Loucy (cell line): ENCODE results near the gene LRRC18.

ENCODE experiments used
- H2AFZ ChIP-seq: fragments of 200-600 bp; sonication (generic); 2 replicates; pipeline ENCODE4 v1.6.0; 2016; ENCODE audit warnings: antibody characterized with exemption, mild to moderate bottlenecking, low read length, moderate library complexity
- H3F3A ChIP-seq: fragments of 200-600 bp; 2 replicates; pipeline ENCODE4 v1.6.0; 2016; ENCODE audit warnings: antibody characterized with exemption, low read depth, mild to moderate bottlenecking
- H3K27me3 ChIP-seq: fragments of 200-600 bp; sonication (generic); 2 replicates; pipeline ENCODE4 v1.6.1; 2014; ENCODE audit warnings: low read length, mild to moderate bottlenecking; ENCODE audit not compliant: insufficient read depth, poor library complexity, severe bottlenecking
- H3K36me3 ChIP-seq: fragments of 200-600 bp; sonication (generic); 2 replicates; pipeline ENCODE4 v1.6.1; 2016; ENCODE audit warnings: low read length; ENCODE audit not compliant: insufficient read depth
- H3K4me1 ChIP-seq: fragments of 200-600 bp; sonication (generic); 2 replicates; pipeline ENCODE4 v1.5.1; 2014; ENCODE audit warnings: low read length, mild to moderate bottlenecking; ENCODE audit not compliant: insufficient read depth, poor library complexity, severe bottlenecking
- H3K4me2 ChIP-seq: fragments of 200-600 bp; sonication (generic); 2 replicates; pipeline ENCODE4 v1.6.0; 2014; ENCODE audit warnings: antibody characterized with exemption, low read length, low read depth, mild to moderate bottlenecking; ENCODE audit not compliant: poor library complexity, severe bottlenecking
- H3K4me3 ChIP-seq: fragments of 200-600 bp; sonication (generic); 2 replicates; pipeline ENCODE4 v1.5.1; 2014; ENCODE audit warnings: low read length, mild to moderate bottlenecking, mixed read lengths; ENCODE audit not compliant: poor library complexity, severe bottlenecking
- H3K79me2 ChIP-seq: fragments of 200-600 bp; sonication (generic); 2 replicates; pipeline ENCODE4 v1.6.1; 2014; ENCODE audit warnings: low read length; ENCODE audit not compliant: insufficient read depth
- H3K9ac ChIP-seq: fragments of 200-600 bp; sonication (generic); 2 replicates; pipeline ENCODE4 v1.6.0; 2014; ENCODE audit warnings: mild to moderate bottlenecking, low read depth, low read length, moderate library complexity; ENCODE audit not compliant: poor library complexity, severe bottlenecking
- H3K9me2 ChIP-seq: fragments of 200-600 bp; sonication (generic); replicated peaks from 2 replicates; pipeline ENCODE4 v1.6.1; 2016; ENCODE audit warnings: low read depth, low read length, mixed read lengths
- H3K9me3 ChIP-seq: fragments of 200-600 bp; sonication (generic); 2 replicates; pipeline ENCODE4 v1.6.1; 2014; ENCODE audit warnings: mild to moderate bottlenecking, antibody characterized with exemption, low read length, low read depth; ENCODE audit not compliant: insufficient read depth
- H4K20me1 ChIP-seq: fragments of 200-600 bp; sonication (generic); 2 replicates; pipeline ENCODE4 v1.6.0; 2014; ENCODE audit warnings: antibody characterized with exemption, low read length, mild to moderate bottlenecking; ENCODE audit not compliant: insufficient read depth, poor library complexity, severe bottlenecking
- EZH2phosphoT487 ChIP-seq: fragments of 200-600 bp; IDR thresholded peaks from 2 replicates; pipeline ENCODE4 v1.6.1; 2018; ENCODE audit warnings: antibody characterized with exemption, mild to moderate bottlenecking, moderate library complexity, borderline replicate concordance
- TF ChIP-seq, protein P1 (sequence below): fragments of 200-600 bp; sonication (generic); conservative IDR thresholded peaks from 2 replicates; pipeline ENCODE4 v1.5.1; 2014; ENCODE audit warnings: mild to moderate bottlenecking, antibody characterized with exemption, low read length

Gene LRRC18

DNA sequence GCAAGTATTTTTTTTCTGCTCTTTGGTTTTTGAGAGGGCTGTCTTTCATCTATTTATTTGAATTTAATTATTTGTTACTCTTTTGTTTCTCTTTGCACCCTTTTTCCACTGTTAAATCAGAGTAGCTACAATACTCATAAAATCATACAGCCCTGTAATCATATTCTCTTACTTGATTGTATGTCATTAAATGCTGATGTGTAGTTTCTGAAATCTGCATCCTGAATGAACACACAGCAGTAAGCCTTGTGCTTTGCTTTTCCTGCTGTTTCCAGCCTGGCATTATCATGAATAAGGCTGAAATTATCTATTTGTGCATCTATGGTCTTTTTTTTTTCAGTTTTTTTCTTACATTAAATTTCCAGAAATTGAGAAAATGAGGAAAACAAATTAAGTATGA lies 4.1 kb downstream of the LRRC18 start:
- H3F3A ChIP-seq, result no peaks in the 10 kb centered on the region
- no peak for TF ChIP-seq EZH2phosphoT487
- TF ChIP-seq, protein P1, sequence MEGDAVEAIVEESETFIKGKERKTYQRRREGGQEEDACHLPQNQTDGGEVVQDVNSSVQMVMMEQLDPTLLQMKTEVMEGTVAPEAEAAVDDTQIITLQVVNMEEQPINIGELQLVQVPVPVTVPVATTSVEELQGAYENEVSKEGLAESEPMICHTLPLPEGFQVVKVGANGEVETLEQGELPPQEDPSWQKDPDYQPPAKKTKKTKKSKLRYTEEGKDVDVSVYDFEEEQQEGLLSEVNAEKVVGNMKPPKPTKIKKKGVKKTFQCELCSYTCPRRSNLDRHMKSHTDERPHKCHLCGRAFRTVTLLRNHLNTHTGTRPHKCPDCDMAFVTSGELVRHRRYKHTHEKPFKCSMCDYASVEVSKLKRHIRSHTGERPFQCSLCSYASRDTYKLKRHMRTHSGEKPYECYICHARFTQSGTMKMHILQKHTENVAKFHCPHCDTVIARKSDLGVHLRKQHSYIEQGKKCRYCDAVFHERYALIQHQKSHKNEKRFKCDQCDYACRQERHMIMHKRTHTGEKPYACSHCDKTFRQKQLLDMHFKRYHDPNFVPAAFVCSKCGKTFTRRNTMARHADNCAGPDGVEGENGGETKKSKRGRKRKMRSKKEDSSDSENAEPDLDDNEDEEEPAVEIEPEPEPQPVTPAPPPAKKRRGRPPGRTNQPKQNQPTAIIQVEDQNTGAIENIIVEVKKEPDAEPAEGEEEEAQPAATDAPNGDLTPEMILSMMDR, result no peak
- H3K4me2 ChIP-seq, result peak overlapping the region; percentile 21
- no peaks in the 10 kb centered on the region for H3K36me3 ChIP-seq
- no peaks in the 10 kb centered on the region for H3K79me2 ChIP-seq
- H3K9me2 ChIP-seq, result no peaks in the 10 kb centered on the region
- H3K27me3 ChIP-seq, result no peaks in the 10 kb centered on the region
- H3K9ac ChIP-seq, result no peak overlapping the region
- H3K4me1 ChIP-seq, result no peaks in the 10 kb centered on the region
- H3K4me3 ChIP-seq, result peak overlapping the region; percentile 6
- H3K9me3 ChIP-seq, result no peaks in the 10 kb centered on the region
- H4K20me1 ChIP-seq, result no peaks in the 10 kb centered on the region
- no peak overlapping the region for H2AFZ ChIP-seq

DNA sequence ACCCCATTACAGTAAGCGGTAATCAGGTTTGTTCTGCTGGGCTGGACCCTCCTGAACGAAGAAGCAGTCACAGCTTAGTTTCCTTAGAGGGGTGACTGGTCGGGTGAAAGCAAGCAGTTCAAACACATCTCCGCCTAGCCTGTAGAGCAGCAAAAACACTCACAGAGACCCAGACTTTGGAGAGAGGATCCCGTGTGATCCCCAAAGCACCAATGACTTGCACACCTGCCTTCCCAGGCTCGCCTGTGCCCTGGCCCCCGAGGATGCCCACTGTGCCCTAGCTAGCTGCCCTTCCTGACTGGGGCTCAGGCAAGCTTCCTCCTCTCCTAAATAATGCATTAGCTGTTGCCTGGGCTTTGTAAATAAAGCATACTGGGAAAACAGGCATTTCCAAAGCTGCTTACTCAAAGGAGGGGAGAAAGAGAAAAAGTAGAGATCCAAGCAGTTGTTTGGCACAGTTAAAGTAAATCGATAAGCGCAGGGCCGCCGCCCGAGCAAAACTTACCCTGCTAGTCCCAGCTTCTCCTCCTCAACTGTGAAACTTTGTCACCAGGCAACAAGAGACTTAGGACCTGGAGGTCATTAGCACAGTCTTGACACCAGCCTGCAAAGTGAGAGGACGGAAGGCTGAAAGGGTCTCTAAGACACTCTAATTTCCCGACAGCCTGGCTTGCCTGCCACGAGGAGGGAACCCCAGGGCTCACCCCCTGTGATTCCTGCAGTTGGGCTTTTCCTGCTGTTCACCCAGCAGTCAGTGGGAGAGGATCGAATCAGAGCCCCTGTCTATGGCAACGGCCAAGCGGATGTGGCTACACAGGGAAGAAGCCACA lies 4.8 kb downstream of the LRRC18 start:
- H3K27me3 ChIP-seq, result no peaks in the 10 kb centered on the region
- no peaks in the 10 kb centered on the region for H3K9me2 ChIP-seq
- H3K4me2 ChIP-seq, result peak overlapping the region; percentile 21
- H2AFZ ChIP-seq, result no peak overlapping the region
- H3K9me3 ChIP-seq, result no peaks in the 10 kb centered on the region
- TF ChIP-seq, protein P1, result no peak
- no peak for TF ChIP-seq EZH2phosphoT487
- H3K36me3 ChIP-seq, result no peaks in the 10 kb centered on the region
- H3K9ac ChIP-seq, result no peak overlapping the region
- H3K4me1 ChIP-seq, result no peaks in the 10 kb centered on the region
- no peaks in the 10 kb centered on the region for H4K20me1 ChIP-seq
- H3F3A ChIP-seq, result no peaks in the 10 kb centered on the region
- peak overlapping the region; percentile 6 for H3K4me3 ChIP-seq
- H3K79me2 ChIP-seq, result no peaks in the 10 kb centered on the region

DNA sequence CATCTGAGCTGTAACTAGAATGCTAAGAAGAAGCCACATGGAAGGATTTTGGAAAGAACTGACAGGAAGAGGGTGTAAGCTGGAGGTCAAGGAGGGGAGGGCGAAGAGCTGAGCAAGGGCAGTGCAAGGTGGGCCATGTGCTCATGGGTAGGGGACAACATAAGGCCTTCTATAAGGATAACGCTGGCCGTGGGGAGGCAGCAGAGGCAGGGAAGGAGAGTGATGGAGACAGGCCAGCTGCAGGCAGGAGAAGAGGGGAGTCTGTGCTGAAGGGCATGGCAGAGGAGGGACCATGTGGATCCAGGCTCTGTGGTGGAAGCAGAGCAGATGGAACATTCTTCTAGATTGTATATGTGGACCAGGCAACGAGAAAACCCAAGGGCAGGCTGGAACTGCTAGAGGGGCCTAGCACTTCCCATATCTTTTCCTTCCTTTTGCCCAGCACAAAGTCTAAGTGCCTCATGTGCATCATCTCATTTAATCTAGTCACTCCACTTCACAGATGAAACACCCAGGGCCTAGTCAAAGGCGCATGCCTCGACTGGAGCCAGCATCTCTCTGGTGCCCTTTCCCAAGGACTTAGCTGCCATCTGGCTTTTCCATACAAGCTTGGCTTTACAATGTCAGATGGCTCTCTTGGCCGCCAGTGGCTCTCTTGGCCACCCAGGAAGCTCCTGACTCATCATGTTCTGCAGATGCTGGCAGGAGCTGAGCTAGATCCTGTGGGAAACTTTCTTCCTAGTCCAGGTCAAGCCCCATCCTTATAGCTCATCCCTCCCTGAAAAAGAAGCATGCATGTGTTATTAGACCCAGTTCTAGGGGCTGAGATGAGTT lies 6.6 kb downstream of the LRRC18 start:
- H3K9me2 ChIP-seq, result no peaks in the 10 kb centered on the region
- no peak overlapping the region for H3K4me2 ChIP-seq
- no peaks in the 10 kb centered on the region for H3K9me3 ChIP-seq
- TF ChIP-seq EZH2phosphoT487, result no peak
- TF ChIP-seq, protein P1, result no peak
- H3K27me3 ChIP-seq, result no peaks in the 10 kb centered on the region
- no peak overlapping the region for H3K4me3 ChIP-seq
- no peaks in the 10 kb centered on the region for H4K20me1 ChIP-seq
- no peaks in the 10 kb centered on the region for H3K79me2 ChIP-seq
- H3F3A ChIP-seq, result no peaks in the 10 kb centered on the region
- no peak overlapping the region for H2AFZ ChIP-seq
- H3K4me1 ChIP-seq, result no peaks in the 10 kb centered on the region
- no peak overlapping the region for H3K9ac ChIP-seq
- no peaks in the 10 kb centered on the region for H3K36me3 ChIP-seq
